Motor neuron (in vitro differentiated cells): ENCODE measurements around the gene ARL15. TPM values are rescaled to one million over a fixed set of nuclear protein-coding genes. Genes with fewer than 3 reads are reported as not detected.
A peak's percentile ranks its signal among the peaks of the same experiment; 100 is the strongest.

Experiments used
- ATAC-seq, 8 experiments: fragments of 200-7000 bp; cut with Tn5 transposase; replicated peaks in 6 of 8; 2 replicates each; pipeline ENCODE4 v1.8.0; 2021; ENCODE audit warnings: mild to moderate bottlenecking in 8 of 8, moderate library complexity in 8 of 8
- H3K27ac ChIP-seq, 2 donors: fragments of 250-450 bp; sonication (Bioruptor Pico); 2 replicates each; pipeline ENCODE4 v1.9.0; 2021; ENCODE audit warnings: antibody characterized with exemption in 2 of 2, mild to moderate bottlenecking in 2 of 2, moderate library complexity in 1 of 2
- H3K4me1 ChIP-seq, 2 donors: fragments of 250-450 bp; sonication (Bioruptor Pico); replicated peaks in 1 of 2; 2 replicates each; pipeline ENCODE4 v1.6.1; 2021; ENCODE audit warnings: antibody characterized with exemption in 2 of 2, mild to moderate bottlenecking in 2 of 2, moderate library complexity in 1 of 2
- H3K4me3 ChIP-seq, 5 donors: fragments of 250-450 bp; sonication (Bioruptor Pico); 2 replicates each; pipeline ENCODE4 v1.9.0; 2021; ENCODE audit warnings: antibody characterized with exemption in 5 of 5, mild to moderate bottlenecking in 5 of 5, moderate library complexity in 4 of 5
- WGBS, 10 experiments: fragments of 450-650 bp; shearing (Covaris generic); methylation state at CpG; one replicate each; pipeline ENCODE4 v1.0.0; 2022; 5-methylcytosine and 5-hydroxymethylcytosine counted together
- in situ Hi-C, 9 experiments: fragments of 400-800 bp; cut with MboI; loops; one replicate each; pipeline ENCODE4 v1.15.0; 2021; ENCODE audit warnings: low sequenced_read_pairs in 9 of 9, low pct_unique_long_range_greater_than_20kb in 2 of 9; ENCODE audit not compliant: unreplicated experiment in 9 of 9
- total RNA-seq, 8 experiments: library from RNA; unstranded; fragments of 300-600 nt; gene quantifications; 2 replicates each; pipeline versions ENCODE4 v1.2.3 to v1.2.4, GENCODE V29; 2022

ARL15 gene
- total RNA-seq, 8 experiments from 2014 or later: 17.0 to 44.6 (median 22.3) TPM

DNA sequence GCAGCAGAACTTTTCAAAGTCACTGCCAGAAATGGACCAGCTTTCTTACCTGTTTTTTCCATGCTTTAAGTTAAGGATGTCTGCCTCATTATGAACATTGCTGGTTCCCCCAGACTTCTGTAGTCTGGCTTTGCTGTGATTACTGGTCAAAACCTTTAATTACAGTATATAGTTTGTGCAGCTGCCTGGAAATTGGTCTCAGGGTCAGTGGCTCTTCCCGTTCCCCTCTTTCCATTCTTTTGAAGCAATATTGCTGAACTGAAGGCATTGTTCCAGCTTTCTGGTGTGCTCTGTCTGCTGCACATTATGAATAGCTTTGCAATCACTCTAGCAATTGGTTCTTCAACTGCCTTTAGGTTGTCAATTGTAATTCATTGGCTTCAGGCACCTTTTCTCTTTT lies 206.5 kb downstream of the ARL15 start:
- Histone ChIP-seq H3K4me3 (no peak overlapping the region), H3K4me1 (peaks cover 0 to 7% of the 10 kb centered on the region in 2 donors), H3K27ac (no peak overlapping the region)
- 0 to 100% (median 36%) methylated on average over 1 of the region's 1 CpG; no CpG with 5 or more reads in 4 of the 10 experiments for WGBS, 10 experiments
- in situ Hi-C loops: no loop called here
- peak in 2 of 8 experiments; percentile 20 to 35 for ATAC-seq

DNA sequence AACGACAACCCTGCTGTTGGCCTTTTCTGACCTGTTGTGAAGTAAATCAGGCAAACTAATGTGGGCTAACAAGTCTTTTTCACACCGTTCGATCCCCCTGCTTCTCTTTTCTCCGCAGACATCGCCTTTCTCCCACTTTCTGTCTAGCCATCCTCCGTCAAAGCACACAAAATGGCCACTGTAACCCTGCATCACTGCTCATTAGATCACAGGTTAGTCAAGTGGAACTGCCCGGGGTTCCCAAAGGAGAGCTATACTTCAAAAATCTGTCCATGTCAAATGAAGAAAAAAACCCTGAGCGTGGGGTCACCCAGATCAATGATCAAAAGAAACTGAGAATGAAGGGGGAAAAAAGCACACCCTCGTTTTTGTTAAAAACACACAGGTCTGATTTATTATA lies 212.1 kb downstream of the ARL15 start:
- in situ Hi-C loops: no loop called here
- ATAC-seq: peak in 5 of 8 experiments; percentile 33 to 53 (median 48)
- WGBS, 10 experiments: 0 to 100% (median 39%) methylated on average over 1 to 9 of the region's 9 CpGs
- Histone ChIP-seq H3K27ac (no peak overlapping the region), H3K4me3 (peak overlapping the region in 1 of 5 donors; percentile 5), H3K4me1 (peaks cover 0 to 8% of the 10 kb centered on the region in 2 donors)

DNA sequence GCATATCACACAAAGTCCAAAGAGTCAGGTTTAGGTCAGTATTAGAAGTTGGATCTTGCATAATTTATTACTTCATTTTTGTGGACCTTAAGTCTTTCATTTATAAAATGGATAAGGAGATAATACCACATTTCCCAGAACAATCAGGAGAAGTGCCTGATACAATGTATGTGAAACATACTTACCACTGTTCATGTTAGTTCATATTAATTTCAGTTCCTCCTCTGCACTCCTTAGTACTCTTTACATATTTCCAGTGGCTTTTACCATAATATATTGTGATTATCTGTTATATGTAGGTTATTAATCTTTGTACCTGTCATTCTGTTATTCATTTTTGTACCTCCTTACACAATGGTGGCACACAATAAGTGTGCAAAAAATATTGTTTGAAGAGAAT lies 214.4 kb downstream of the ARL15 start:
- in situ Hi-C loops: no loop called here
- no peak for ATAC-seq

DNA sequence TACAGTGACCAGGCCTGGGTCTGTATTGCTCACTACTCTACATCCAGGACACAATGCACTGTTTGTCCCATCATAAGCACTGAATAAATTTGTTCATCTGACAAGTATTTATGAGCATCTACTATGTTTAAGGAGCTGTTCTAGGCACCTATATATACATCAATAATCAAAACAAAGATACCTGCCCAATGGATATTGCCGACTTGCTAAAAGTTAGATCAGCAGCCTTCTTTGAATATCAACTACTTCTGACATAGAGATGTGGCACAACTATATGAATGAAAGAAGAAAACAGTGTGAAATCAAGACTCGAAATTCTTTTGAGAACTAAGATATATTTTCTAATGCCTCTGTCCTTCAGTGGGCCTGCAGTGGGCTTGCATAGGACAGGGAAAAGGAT lies 215.7 kb downstream of the ARL15 start:
- peaks cover 0 to 8% of the 10 kb centered on the region in 2 donors for H3K4me1 ChIP-seq
- WGBS, 10 experiments: 75 to 100% (median 94%) methylated on average over 1 to 2 of the region's 2 CpGs
- in situ Hi-C loops: no loop called here

More for the DNA sequence above, 214.4 kb downstream of the ARL15 start:
- Histone ChIP-seq H3K4me1 (peaks cover 0 to 8% of the 10 kb centered on the region in 2 donors), H3K4me3 (no peak overlapping the region), H3K27ac (no peak overlapping the region)

DNA sequence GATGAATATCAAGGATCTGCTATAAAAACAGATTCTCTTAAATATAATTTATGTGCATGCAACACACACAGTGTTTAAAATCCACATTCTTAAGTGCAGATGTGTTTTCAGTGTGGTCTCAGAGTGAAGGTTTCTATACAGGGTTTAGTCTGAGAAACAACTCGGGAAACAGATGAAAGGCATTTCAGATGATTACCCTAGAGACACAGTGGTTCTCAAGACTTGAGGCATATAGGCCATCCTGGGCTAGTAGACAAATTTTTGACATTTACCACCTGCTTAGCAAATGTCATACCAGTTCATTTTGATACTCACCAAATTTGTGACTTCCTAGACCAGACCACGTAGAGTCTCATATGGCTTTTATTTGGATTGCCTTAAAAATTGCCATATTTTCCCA lies 216.5 kb downstream of the ARL15 start:
- ATAC-seq: peak in 1 of 8 experiments; percentile 15
- H3K4me3 ChIP-seq: no peak overlapping the region
- in situ Hi-C loops: no loop called here
- no peak overlapping the region for H3K27ac ChIP-seq
- 38 to 100% (median 92%) methylated on average over 1 to 2 of the region's 2 CpGs for WGBS, 10 experiments
- peaks cover 0 to 8% of the 10 kb centered on the region in 2 donors for H3K4me1 ChIP-seq

More for the DNA sequence above, 215.7 kb downstream of the ARL15 start:
- no peak for ATAC-seq
- Histone ChIP-seq H3K4me3 (no peak overlapping the region), H3K27ac (no peak overlapping the region)

DNA sequence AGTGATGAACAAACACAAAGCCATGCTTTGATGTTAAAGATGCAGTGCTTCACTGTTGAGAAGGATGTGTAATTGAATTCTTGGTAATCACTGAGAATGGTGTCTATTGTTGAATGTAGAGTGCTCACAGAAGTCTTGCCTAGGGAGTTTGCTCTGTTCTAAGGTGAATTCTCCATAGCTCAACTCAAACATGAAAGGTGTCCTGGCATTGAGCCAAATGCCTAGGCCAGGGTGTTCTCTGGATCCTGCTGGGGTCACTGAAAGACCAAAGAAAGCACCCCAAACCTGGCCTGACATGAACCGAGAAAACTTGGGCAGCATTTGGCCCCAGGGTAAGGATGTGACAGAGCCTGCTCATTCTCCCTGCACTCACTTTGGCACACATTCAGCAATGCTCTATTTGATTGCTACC lies 217.3 kb downstream of the ARL15 start:
- peaks cover 0 to 7% of the 10 kb centered on the region in 2 donors for H3K4me1 ChIP-seq
- H3K4me3 ChIP-seq: no peak overlapping the region
- in situ Hi-C loops: no loop called here
- H3K27ac ChIP-seq: no peak overlapping the region
- ATAC-seq: peak in 1 of 8 experiments; percentile 2
- WGBS, 10 experiments: 0 to 100% (median 40%) methylated on average over 1 of the region's 1 CpG; no CpG with 5 or more reads in 5 of the 10 experiments

DNA sequence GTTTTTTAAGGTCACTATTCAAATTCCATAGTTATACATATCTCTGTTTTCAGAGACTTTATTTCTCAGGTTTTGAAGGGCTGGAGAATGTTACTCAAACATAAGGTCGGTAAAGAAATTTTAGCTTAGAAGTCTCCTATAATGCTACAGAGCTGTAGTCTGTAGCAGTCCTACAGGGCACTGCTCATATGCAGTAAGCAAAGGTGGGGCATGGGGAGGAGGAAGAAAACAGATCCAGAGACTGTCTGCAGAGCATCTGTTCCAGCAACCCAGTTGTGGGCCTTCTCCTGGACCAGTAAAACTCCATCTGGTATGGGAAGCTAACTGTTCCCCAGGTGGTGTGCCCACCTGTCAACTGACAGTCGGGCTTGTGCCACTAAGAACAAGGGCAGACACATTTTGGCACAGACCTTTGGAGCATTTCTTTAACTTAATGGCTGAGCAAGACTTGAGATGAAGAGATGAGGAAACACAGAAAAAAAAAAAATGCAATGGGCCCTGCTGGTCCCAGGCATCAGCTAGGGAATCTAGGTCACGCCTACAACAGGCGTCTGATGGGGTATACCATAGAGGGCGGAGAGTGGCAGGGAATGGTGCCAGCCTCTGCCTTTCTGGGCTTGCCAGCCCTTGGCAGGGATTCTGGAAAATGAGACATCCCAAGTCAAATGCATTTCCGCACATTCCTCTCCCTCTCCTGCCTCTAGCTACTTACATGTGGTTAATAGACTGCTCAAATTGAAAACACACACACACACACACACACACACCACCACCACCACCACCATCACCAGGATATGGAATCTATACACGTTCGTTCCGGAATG lies 218.9 kb downstream of the ARL15 start:
- no peaks in the 10 kb centered on the region for H3K4me1 ChIP-seq
- ATAC-seq: peak in 3 of 8 experiments; percentile 41 to 81 (median 67)
- no peak overlapping the region for H3K4me3 ChIP-seq
- 15 to 100% (median 83%) methylated on average over 1 to 7 of the region's 9 CpGs for WGBS, 10 experiments
- in situ Hi-C loops: no loop called here
- H3K27ac ChIP-seq: no peak overlapping the region

DNA sequence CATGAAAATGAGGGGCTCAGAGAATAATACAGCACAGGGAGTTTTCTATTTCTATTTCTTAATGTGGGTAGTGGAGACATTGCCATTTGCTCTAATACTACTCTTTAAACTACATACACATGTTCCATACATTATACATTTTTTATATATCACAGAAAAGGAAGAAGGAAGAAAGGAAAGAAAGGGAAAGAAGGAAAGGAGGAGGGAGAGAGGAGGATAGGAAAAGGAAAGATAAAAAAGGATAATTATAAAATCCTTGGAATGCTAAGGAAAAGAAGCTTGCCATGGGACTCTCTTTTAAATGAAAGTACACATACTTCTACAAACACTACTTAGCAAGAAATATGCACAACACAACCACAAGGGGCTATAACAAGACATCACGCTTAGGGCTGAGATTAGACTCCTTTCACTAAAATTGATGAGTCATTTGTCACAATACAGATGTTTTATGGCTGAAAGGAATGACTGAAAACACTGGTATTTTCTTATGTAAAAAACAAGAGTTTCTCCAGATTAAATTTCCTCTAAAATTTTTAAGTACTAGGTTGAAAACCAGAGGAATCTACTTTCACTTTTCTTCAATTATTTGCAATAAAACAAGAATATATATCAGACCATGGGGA lies 219.8 kb downstream of the ARL15 start:
- no peak overlapping the region for H3K27ac ChIP-seq
- H3K4me3 ChIP-seq: no peak overlapping the region
- no peaks in the 10 kb centered on the region for H3K4me1 ChIP-seq
- in situ Hi-C loops: no loop called here
- ATAC-seq: peak in 3 of 8 experiments; percentile 48 to 96 (median 93)
- 0 to 100% (median 25%) methylated on average over 1 of the region's 1 CpG; no CpG with 5 or more reads in 2 of the 10 experiments for WGBS, 10 experiments

DNA sequence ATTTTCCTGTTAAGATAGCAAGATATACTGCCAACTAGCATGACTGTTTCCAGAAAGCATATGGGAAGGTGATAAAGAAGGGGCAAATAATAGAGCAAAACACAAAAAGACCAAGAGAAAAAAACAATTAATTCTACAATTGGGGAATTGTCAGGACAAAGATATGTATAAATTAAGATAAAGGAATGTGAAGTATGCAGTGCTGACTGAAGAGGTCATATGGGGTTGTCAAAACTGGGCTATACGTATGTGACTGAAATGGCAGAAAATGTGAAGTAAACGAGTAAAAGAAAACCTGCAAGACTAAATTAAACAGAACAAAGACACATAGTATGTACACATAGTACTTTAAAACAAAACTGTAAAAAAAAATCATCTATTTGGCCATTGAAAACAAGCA lies 222.3 kb downstream of the ARL15 start:
- in situ Hi-C loops: no loop called here
- Histone ChIP-seq H3K4me3 (no peak overlapping the region), H3K27ac (no peak overlapping the region), H3K4me1 (no peaks in the 10 kb centered on the region)
- ATAC-seq: no peak
- WGBS, 10 experiments: 75 to 100% (median 89%) methylated on average over 2 of the region's 2 CpGs

DNA sequence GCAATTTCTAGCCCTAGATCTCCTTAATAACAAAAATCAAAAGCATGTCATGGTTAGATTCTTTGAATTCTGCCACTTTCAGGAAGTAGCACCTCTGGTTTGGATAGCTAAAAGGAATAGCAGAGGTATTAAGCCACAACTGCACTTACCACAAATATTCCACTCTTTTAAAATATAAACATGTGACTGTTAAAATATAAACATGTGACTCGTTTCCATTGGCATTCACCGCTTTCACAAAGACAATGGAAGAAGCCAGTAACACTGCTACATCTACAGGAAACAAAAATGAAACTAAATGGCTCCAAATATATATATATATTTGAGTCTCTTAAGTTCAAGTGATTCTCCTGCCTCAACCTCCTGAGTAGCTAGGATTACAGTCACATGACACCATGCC lies 222.9 kb downstream of the ARL15 start:
- Histone ChIP-seq H3K4me1 (no peaks in the 10 kb centered on the region), H3K27ac (no peak overlapping the region), H3K4me3 (no peak overlapping the region)
- WGBS, 10 experiments: 55 to 100% (median 100%) methylated on average over 1 to 2 of the region's 2 CpGs; no CpG with 5 or more reads in 7 of the 10 experiments
- ATAC-seq: no peak
- in situ Hi-C loops: no loop called here

DNA sequence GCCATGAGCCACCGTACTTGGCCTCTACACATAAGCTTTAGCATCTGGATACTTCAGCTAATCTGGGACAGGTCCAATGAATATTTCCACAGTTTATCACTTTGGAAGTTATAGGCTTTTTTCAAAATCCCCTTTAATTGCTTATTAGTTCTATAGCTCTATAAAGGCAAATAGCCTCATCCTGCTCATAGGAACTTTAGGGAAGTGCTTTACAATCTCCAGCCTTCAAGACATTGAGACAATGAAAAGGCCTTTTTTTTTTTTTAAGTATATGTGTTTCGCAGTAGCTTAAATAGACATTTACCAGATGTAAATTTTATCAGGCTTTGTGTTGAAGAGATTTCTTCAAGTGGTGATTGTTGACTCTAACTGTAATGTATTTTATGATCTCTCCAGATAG lies 224.2 kb downstream of the ARL15 start:
- in situ Hi-C loops: no loop called here
- H3K27ac ChIP-seq: no peak overlapping the region
- no peak overlapping the region for H3K4me3 ChIP-seq
- 93 to 100% (median 100%) methylated on average over 1 to 2 of the region's 2 CpGs; no CpG with 5 or more reads in 1 of the 10 experiments for WGBS, 10 experiments
- H3K4me1 ChIP-seq: no peaks in the 10 kb centered on the region
- ATAC-seq: no peak

DNA sequence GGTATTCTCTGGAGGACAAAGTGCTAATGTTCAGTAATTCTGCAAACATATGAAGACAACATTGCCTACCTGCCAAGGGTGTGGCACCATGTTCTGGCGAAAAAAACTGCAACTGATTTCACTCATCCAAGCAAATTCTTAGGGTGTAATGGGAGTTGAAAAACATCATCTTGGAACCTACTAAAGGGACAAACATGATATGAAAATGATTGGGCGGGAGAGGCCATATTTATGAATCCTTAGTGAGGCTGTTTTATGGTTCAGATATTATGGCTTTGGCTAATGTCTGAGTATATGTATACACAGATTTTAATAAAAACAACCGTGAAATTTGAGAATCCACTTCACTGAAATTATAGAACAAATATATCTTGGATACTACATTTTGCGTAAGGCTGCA lies 225.7 kb downstream of the ARL15 start:
- no peak for ATAC-seq
- H3K4me1 ChIP-seq: no peaks in the 10 kb centered on the region
- H3K27ac ChIP-seq: no peak overlapping the region
- 88 to 100% (median 95%) methylated on average over 1 to 4 of the region's 4 CpGs for WGBS, 10 experiments
- H3K4me3 ChIP-seq: no peak overlapping the region
- in situ Hi-C loops: no loop called here

DNA sequence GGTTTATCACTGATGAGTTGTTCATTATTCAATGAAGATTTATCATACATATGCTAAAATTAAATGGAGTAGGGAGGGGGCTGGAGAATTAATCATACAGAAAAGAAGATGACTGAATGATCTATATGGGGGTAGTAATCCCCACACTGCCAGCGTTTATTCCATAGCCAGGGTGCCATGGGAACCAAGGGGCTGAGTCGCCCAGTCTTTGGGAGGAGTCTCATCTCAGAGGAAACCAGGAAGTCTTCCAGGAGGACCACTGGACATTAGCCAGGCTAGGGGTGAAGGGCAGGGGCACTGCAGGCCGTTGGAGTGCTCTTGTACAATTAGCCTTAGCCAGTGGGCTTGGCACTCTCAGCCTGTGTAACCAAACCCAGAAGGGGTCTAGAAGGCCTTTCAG lies 226.5 kb downstream of the ARL15 start:
- ATAC-seq: no peak
- in situ Hi-C loops: no loop called here
- WGBS, 10 experiments: 50 to 100% (median 74%) methylated on average over 1 to 2 of the region's 3 CpGs; no CpG with 5 or more reads in 6 of the 10 experiments
- no peak overlapping the region for H3K27ac ChIP-seq
- no peak overlapping the region for H3K4me3 ChIP-seq
- H3K4me1 ChIP-seq: no peaks in the 10 kb centered on the region
